Measurements from ENCODE around the gene TBPL2. TPM values are rescaled to one million over a fixed set of nuclear protein-coding genes. Genes with fewer than 3 reads are reported as not detected.

The TBPL2 gene
- total RNA-seq, 1 donor from 2014 or later = not detected

DNA sequence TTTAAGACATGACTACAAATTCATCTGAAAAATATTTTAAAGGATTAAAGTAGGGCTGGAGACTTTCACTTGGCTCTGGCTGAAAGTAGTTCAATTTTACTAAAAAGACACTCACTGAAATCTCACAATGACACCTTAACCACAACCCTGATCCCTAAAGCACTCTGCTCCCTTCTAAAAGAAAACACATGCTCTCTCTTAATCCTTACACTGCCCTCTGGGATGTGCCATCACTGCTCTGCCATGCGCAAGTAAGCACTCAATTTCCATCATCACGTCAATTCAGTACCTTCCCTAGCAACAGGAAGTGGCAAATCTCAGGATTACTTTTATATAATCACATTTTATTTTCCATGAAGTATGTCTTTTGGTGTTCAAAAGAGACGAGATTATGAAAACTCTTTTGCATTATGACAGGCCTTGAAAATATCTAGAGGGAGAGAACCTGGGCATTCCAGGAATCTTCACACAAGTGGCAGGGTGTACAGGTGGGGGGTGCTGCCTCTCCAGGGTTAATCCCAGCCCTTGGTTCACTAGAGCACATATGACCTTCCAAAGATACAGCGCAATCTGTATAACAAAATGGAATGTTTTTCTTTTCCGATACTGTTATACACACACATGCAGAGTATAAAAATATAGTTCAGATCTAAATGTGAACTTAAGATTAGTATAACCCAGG is 36.1 kb downstream of the TBPL2 start:
- H3K4me1 Mint-ChIP-seq = no peaks in the 10 kb centered on the region
- TF ChIP-seq, protein P1, sequence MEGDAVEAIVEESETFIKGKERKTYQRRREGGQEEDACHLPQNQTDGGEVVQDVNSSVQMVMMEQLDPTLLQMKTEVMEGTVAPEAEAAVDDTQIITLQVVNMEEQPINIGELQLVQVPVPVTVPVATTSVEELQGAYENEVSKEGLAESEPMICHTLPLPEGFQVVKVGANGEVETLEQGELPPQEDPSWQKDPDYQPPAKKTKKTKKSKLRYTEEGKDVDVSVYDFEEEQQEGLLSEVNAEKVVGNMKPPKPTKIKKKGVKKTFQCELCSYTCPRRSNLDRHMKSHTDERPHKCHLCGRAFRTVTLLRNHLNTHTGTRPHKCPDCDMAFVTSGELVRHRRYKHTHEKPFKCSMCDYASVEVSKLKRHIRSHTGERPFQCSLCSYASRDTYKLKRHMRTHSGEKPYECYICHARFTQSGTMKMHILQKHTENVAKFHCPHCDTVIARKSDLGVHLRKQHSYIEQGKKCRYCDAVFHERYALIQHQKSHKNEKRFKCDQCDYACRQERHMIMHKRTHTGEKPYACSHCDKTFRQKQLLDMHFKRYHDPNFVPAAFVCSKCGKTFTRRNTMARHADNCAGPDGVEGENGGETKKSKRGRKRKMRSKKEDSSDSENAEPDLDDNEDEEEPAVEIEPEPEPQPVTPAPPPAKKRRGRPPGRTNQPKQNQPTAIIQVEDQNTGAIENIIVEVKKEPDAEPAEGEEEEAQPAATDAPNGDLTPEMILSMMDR (conservative IDR thresholded peaks at IDR 0.05) = no peak
- no peaks in the 10 kb centered on the region for H3K27me3 Mint-ChIP-seq (ENCODE audit: low read depth)
- no peaks in the 10 kb centered on the region for H3K9me3 Mint-ChIP-seq
- no peak overlapping the region for H3K4me3 Mint-ChIP-seq
- no peak for DNase-seq (ENCODE audit: low read depth, low spot score)
- H3K27ac Mint-ChIP-seq (ENCODE audit: unreplicated experiment) = no peak overlapping the region
- no peaks in the 10 kb centered on the region for H3K36me3 Mint-ChIP-seq (ENCODE audit: low read depth)

DNA sequence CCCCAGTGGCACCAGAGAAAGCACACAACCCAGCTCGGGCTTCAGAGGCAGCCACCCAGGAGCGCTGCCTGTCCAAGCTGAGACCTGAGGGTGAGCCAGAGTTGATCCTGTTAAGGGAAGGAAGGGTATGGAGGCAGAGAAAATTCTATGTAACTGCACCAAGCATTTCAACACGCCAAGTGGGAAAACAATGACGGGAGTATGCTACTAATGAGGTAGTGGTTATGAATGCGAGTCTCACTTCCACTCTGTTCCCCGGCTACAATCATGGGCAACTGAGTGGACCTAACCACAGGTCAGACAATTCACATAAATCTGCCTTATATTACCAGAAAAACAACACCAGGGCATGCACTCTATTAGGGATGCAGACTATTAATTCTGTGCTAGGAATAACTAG is 38.7 kb downstream of the TBPL2 start:
- TF ChIP-seq, protein P1 (conservative IDR thresholded peaks at IDR 0.05) = no peak
- no peak for DNase-seq (ENCODE audit: low read depth, low spot score)
- Mint-ChIP-seq H3K4me3 (no peak overlapping the region), H3K9me3 (no peaks in the 10 kb centered on the region), H3K27me3 (ENCODE audit: low read depth) (no peaks in the 10 kb centered on the region), H3K4me1 (peaks cover 3% of the 10 kb centered on the region), H3K36me3 (ENCODE audit: low read depth) (no peaks in the 10 kb centered on the region), H3K27ac (ENCODE audit: unreplicated experiment) (no peak overlapping the region)

DNA sequence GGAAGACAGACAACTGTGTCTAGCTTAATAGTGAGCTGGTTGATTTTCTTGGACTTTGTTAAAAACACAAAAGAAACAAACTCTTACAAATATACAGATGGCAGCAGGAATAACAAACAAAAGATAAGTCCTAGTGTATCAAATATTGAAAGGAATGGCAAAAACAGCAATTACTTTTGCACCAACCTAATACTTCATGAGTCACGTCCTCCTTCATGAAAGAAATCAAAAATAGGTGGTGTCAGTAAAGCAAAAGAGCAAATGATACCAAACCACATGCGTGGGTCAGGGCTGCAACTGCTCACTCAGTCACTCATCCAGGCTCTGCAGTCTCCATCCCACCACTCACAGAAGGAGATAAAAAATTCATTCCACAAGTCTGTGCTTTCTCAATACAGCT is 40.6 kb downstream of the TBPL2 start:
- no peaks in the 10 kb centered on the region for H3K36me3 Mint-ChIP-seq (ENCODE audit: low read depth)
- TF ChIP-seq, protein P1 (conservative IDR thresholded peaks at IDR 0.05) = no peak
- DNase-seq (ENCODE audit: low read depth, low spot score) = no peak

DNA sequence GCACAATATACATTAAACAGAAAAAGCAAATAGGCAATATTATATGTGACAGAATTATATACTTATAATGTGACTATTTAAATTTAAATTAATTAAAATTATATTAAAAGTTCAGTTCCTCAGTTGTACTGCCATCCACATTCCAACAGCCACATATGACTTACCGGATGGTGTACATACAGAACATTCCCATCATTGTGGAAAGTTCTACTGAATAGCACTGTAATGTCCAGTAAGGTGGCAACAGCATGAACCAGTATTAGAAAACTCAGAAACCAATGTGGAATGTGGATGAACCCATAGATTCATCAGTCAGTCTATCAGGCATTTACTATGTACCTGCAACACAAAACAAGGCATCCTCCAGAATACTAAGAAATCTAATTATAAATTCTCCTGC is 41.2 kb downstream of the TBPL2 start:
- H3K27me3 Mint-ChIP-seq (ENCODE audit: low read depth) = no peaks in the 10 kb centered on the region
- TF ChIP-seq, protein P1 (conservative IDR thresholded peaks at IDR 0.05) = no peak
- no peak overlapping the region for H3K27ac Mint-ChIP-seq (ENCODE audit: unreplicated experiment)
- no peak for DNase-seq (ENCODE audit: low read depth, low spot score)
- H3K4me1 Mint-ChIP-seq = peaks cover 3% of the 10 kb centered on the region
- no peaks in the 10 kb centered on the region for H3K9me3 Mint-ChIP-seq
- no peak overlapping the region for H3K4me3 Mint-ChIP-seq
- no peaks in the 10 kb centered on the region for H3K36me3 Mint-ChIP-seq (ENCODE audit: low read depth)

More for the DNA sequence above, 40.6 kb downstream of the TBPL2 start:
- H3K4me1 Mint-ChIP-seq = peaks cover 3% of the 10 kb centered on the region
- no peaks in the 10 kb centered on the region for H3K27me3 Mint-ChIP-seq (ENCODE audit: low read depth)
- H3K4me3 Mint-ChIP-seq = no peak overlapping the region
- H3K27ac Mint-ChIP-seq (ENCODE audit: unreplicated experiment) = no peak overlapping the region
- no peaks in the 10 kb centered on the region for H3K9me3 Mint-ChIP-seq

DNA sequence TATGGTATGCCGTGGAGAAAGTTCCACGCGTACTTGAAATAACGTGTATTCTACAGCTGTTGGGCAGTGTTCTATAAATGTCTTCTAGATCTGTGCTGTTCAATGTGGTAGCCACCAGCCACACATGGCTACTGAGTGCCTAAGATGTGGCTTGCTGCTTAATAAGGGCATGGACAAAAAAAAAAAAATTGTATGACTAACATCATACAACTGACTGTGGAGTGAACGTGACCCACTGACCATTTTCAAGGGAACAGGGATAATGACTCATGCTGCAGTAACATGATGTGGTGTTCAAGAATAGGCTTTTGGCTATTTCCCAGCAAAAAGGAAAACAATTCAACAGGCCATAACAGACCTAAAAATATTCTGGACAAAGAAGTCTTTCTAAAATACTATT is 41.7 kb downstream of the TBPL2 start:
- H3K4me3 Mint-ChIP-seq = no peak overlapping the region
- TF ChIP-seq, protein P1 (conservative IDR thresholded peaks at IDR 0.05) = no peak
- DNase-seq (ENCODE audit: low read depth, low spot score) = no peak
- H3K9me3 Mint-ChIP-seq = no peaks in the 10 kb centered on the region
- no peaks in the 10 kb centered on the region for H3K36me3 Mint-ChIP-seq (ENCODE audit: low read depth)
- H3K27ac Mint-ChIP-seq (ENCODE audit: unreplicated experiment) = no peak overlapping the region
- no peaks in the 10 kb centered on the region for H3K27me3 Mint-ChIP-seq (ENCODE audit: low read depth)
- peaks cover 3% of the 10 kb centered on the region for H3K4me1 Mint-ChIP-seq
